OCI-LY3 (cell line): ENCODE results near the gene TGFB1.

Experiments used
- EZH2phosphoT487 ChIP-seq: fragments of 200-600 bp; shearing (Covaris generic); IDR thresholded peaks from 2 replicates; pipeline ENCODE4 v1.6.1; 2018; ENCODE audit warnings: antibody characterized with exemption, mixed run types, low read depth
- TF ChIP-seq, protein P1 (sequence below): fragments of 200-600, 300-600 bp; sonication (generic); IDR thresholded peaks from 2 replicates; pipeline ENCODE4 v1.5.1; 2014; ENCODE audit warnings: antibody characterized with exemption, low read length, low read depth

DNA sequence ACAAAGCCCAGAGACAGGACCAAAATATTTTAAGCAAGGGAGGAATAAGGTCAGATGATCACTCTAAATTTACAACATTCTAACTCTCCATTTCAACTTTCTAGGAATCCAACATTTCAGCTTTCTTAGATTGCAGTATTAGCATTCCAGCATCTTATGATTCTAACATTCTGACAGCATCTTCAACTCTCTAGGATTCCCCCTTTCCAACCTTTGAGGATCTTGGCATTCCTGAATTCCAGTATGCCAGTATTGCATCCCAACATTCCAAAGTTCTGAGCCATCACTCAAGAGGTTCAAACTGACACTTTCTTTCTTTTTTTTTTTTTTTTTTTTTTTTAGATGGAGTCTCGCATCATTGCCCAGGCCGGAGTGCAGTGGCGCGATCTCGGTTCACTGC is 13.8 kb downstream of the TGFB1 start:
- TF ChIP-seq, protein P1, sequence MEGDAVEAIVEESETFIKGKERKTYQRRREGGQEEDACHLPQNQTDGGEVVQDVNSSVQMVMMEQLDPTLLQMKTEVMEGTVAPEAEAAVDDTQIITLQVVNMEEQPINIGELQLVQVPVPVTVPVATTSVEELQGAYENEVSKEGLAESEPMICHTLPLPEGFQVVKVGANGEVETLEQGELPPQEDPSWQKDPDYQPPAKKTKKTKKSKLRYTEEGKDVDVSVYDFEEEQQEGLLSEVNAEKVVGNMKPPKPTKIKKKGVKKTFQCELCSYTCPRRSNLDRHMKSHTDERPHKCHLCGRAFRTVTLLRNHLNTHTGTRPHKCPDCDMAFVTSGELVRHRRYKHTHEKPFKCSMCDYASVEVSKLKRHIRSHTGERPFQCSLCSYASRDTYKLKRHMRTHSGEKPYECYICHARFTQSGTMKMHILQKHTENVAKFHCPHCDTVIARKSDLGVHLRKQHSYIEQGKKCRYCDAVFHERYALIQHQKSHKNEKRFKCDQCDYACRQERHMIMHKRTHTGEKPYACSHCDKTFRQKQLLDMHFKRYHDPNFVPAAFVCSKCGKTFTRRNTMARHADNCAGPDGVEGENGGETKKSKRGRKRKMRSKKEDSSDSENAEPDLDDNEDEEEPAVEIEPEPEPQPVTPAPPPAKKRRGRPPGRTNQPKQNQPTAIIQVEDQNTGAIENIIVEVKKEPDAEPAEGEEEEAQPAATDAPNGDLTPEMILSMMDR, result no peak
- TF ChIP-seq EZH2phosphoT487, result no peak
